IMR-90 (cell line): ENCODE results near the gene HEATR3. TPM values are rescaled to one million over a fixed set of nuclear protein-coding genes. Genes with fewer than 3 reads are reported as not detected.

ENCODE experiments used
- CTCF ChIP-seq: conservative IDR thresholded peaks from 2 replicates; pipeline ENCODE4 v1.5.1; 2012; ENCODE audit warnings: mild to moderate bottlenecking, low read depth, low read length, improper control_type of control experiment
- RCOR1 ChIP-seq: IDR thresholded peaks from 2 replicates; pipeline ENCODE4 v1.6.1; 2012; ENCODE audit warnings: mild to moderate bottlenecking, low read length, improper control_type of control experiment; ENCODE audit not compliant: insufficient replicate concordance
- polyA plus RNA-seq, 3 experiments: library from polyadenylated mRNA; depleted of rRNA; stranded (reverse); fragments of >200 nt; gene quantifications; 2 replicates each; pipeline ENCODE4 v1.2.3, GENCODE V29; 2012; ENCODE audit warnings: low replicate concordance in 1 of 3
- total RNA-seq: library from RNA; depleted of rRNA; stranded (reverse); fragments of >200 nt; gene quantifications from 2 replicates; pipeline ENCODE4 v1.2.3, GENCODE V29; 2012

The HEATR3 gene
- total and polyA plus RNA-seq, 2 of the 4 experiments (the other 2 are of a cell fraction): 9.4 to 21.1 TPM

- no peak for TF ChIP-seq CTCF
- no peak for TF ChIP-seq RCOR1
Observed at GRCh38 chr16:50093607-50094539, 28.1 kb downstream of the HEATR3 start (continued).
